ENCODE results near the gene CARD18. TPM values are rescaled to one million over a fixed set of nuclear protein-coding genes. Genes with fewer than 3 reads are reported as not detected.

Gene CARD18
- total RNA-seq, 1 donor from 2014 or later = not detected

GRCh38 chr11:105153392-105153791 lies 13.8 kb upstream of the CARD18 start:
- H3K36me3 Mint-ChIP-seq (ENCODE audit: low read depth) = no peaks in the 10 kb centered on the region
- H3K4me3 Mint-ChIP-seq = no peak overlapping the region
- no peak overlapping the region for H3K27ac Mint-ChIP-seq
- H3K4me1 Mint-ChIP-seq = no peaks in the 10 kb centered on the region
- no peaks in the 10 kb centered on the region for H3K9me3 Mint-ChIP-seq
- no peak for DNase-seq
- intact Hi-C loops (cut with micrococcal nuclease) = no loop called here
- peaks cover 2% of the 10 kb centered on the region for H3K27me3 Mint-ChIP-seq

- Mint-ChIP-seq H3K4me3 (no peak overlapping the region), H3K36me3 (ENCODE audit: low read depth) (no peaks in the 10 kb centered on the region), H3K9me3 (no peaks in the 10 kb centered on the region), H3K4me1 (no peaks in the 10 kb centered on the region), H3K27me3 (peaks cover 6% of the 10 kb centered on the region), H3K27ac (no peak overlapping the region)
- intact Hi-C loops (cut with micrococcal nuclease) = no loop called here
- no peak for DNase-seq
Measured at GRCh38 chr11:105152560-105152959, 13.0 kb upstream of the CARD18 start.

- DNase-seq = no peak
- Mint-ChIP-seq H3K36me3 (ENCODE audit: low read depth) (no peaks in the 10 kb centered on the region), H3K4me3 (no peak overlapping the region), H3K27ac (no peak overlapping the region), H3K9me3 (no peaks in the 10 kb centered on the region), H3K27me3 (peaks cover 6% of the 10 kb centered on the region), H3K4me1 (no peaks in the 10 kb centered on the region)
- intact Hi-C loops (cut with micrococcal nuclease) = no loop called here
Measured at GRCh38 chr11:105152021-105152512, 12.5 kb upstream of the CARD18 start.

GRCh38 chr11:105149477-105149876 lies 9.9 kb upstream of the CARD18 start:
- intact Hi-C loops (cut with micrococcal nuclease) = no loop called here
- no peak for DNase-seq
- no peak overlapping the region for H3K27ac Mint-ChIP-seq
- no peak overlapping the region for H3K4me3 Mint-ChIP-seq
- H3K27me3 Mint-ChIP-seq = peaks cover 10% of the 10 kb centered on the region
- no peaks in the 10 kb centered on the region for H3K36me3 Mint-ChIP-seq (ENCODE audit: low read depth)
- no peaks in the 10 kb centered on the region for H3K4me1 Mint-ChIP-seq
- H3K9me3 Mint-ChIP-seq = no peaks in the 10 kb centered on the region

GRCh38 chr11:105148241-105148640 lies 8.7 kb upstream of the CARD18 start:
- DNase-seq = no peak
- no peaks in the 10 kb centered on the region for H3K36me3 Mint-ChIP-seq (ENCODE audit: low read depth)
- H3K9me3 Mint-ChIP-seq = no peaks in the 10 kb centered on the region
- no peak overlapping the region for H3K27ac Mint-ChIP-seq
- peaks cover 10% of the 10 kb centered on the region for H3K27me3 Mint-ChIP-seq
- H3K4me3 Mint-ChIP-seq = no peak overlapping the region
- H3K4me1 Mint-ChIP-seq = no peaks in the 10 kb centered on the region
- intact Hi-C loops (cut with micrococcal nuclease) = no loop called here

GRCh38 chr11:105144887-105145286 lies 5.3 kb upstream of the CARD18 start:
- H3K4me3 Mint-ChIP-seq = no peak overlapping the region
- intact Hi-C loops (cut with micrococcal nuclease) = no loop called here
- H3K27ac Mint-ChIP-seq = no peak overlapping the region
- H3K27me3 Mint-ChIP-seq = peaks cover 10% of the 10 kb centered on the region
- H3K4me1 Mint-ChIP-seq = no peaks in the 10 kb centered on the region
- DNase-seq = no peak
- H3K9me3 Mint-ChIP-seq = no peaks in the 10 kb centered on the region
- no peaks in the 10 kb centered on the region for H3K36me3 Mint-ChIP-seq (ENCODE audit: low read depth)

- no peaks in the 10 kb centered on the region for H3K36me3 Mint-ChIP-seq (ENCODE audit: low read depth)
- no peak for DNase-seq
- no peak overlapping the region for H3K4me3 Mint-ChIP-seq
- H3K27me3 Mint-ChIP-seq = peaks cover 7% of the 10 kb centered on the region
- H3K27ac Mint-ChIP-seq = no peak overlapping the region
- no peaks in the 10 kb centered on the region for H3K9me3 Mint-ChIP-seq
- intact Hi-C loops (cut with micrococcal nuclease) = no loop called here
- no peaks in the 10 kb centered on the region for H3K4me1 Mint-ChIP-seq
Measured at GRCh38 chr11:105142167-105142566, 2.6 kb upstream of the CARD18 start.

- H3K27me3 Mint-ChIP-seq = peaks cover 3% of the 10 kb centered on the region
- DNase-seq = no peak
- intact Hi-C loops (cut with micrococcal nuclease) = no loop called here
- no peaks in the 10 kb centered on the region for H3K36me3 Mint-ChIP-seq (ENCODE audit: low read depth)
- no peaks in the 10 kb centered on the region for H3K4me1 Mint-ChIP-seq
- no peak overlapping the region for H3K27ac Mint-ChIP-seq
- peaks cover 4% of the 10 kb centered on the region for H3K9me3 Mint-ChIP-seq
- H3K4me3 Mint-ChIP-seq = no peak overlapping the region
Measured at GRCh38 chr11:105137286-105137685, 2.3 kb downstream of the CARD18 start.

- no peak for DNase-seq
- Mint-ChIP-seq H3K27me3 (peaks cover 6% of the 10 kb centered on the region), H3K9me3 (peaks cover 10% of the 10 kb centered on the region), H3K36me3 (ENCODE audit: low read depth) (no peaks in the 10 kb centered on the region), H3K4me3 (no peak overlapping the region), H3K27ac (no peak overlapping the region), H3K4me1 (no peaks in the 10 kb centered on the region)
- intact Hi-C loops (cut with micrococcal nuclease) = no loop called here
Measured at GRCh38 chr11:105135883-105136282, 3.7 kb downstream of the CARD18 start.

- no peak for DNase-seq
- Mint-ChIP-seq H3K4me1 (no peaks in the 10 kb centered on the region), H3K36me3 (ENCODE audit: low read depth) (no peaks in the 10 kb centered on the region), H3K9me3 (peaks cover 10% of the 10 kb centered on the region), H3K27me3 (peaks cover 6% of the 10 kb centered on the region), H3K4me3 (no peak overlapping the region), H3K27ac (no peak overlapping the region)
- intact Hi-C loops (cut with micrococcal nuclease) = no loop called here
Measured at GRCh38 chr11:105132716-105133511, 6.7 kb downstream of the CARD18 start.

- Mint-ChIP-seq H3K27ac (no peak overlapping the region), H3K9me3 (peaks cover 10% of the 10 kb centered on the region), H3K4me3 (no peak overlapping the region), H3K4me1 (no peaks in the 10 kb centered on the region), H3K36me3 (ENCODE audit: low read depth) (no peaks in the 10 kb centered on the region), H3K27me3 (peaks cover 3% of the 10 kb centered on the region)
- no peak for DNase-seq
- intact Hi-C loops (cut with micrococcal nuclease) = no loop called here
Measured at GRCh38 chr11:105130189-105130813, 9.3 kb downstream of the CARD18 start.

GRCh38 chr11:105124756-105125155 lies 14.8 kb downstream of the CARD18 start:
- no peaks in the 10 kb centered on the region for H3K9me3 Mint-ChIP-seq
- H3K27me3 Mint-ChIP-seq = peaks cover 4% of the 10 kb centered on the region
- no peak for DNase-seq
- intact Hi-C loops (cut with micrococcal nuclease) = no loop called here
- H3K36me3 Mint-ChIP-seq (ENCODE audit: low read depth) = no peaks in the 10 kb centered on the region
- H3K27ac Mint-ChIP-seq = no peak overlapping the region
- no peak overlapping the region for H3K4me3 Mint-ChIP-seq
- no peaks in the 10 kb centered on the region for H3K4me1 Mint-ChIP-seq

GRCh38 chr11:105111145-105111944 lies 28.2 kb downstream of the CARD18 start:
- Mint-ChIP-seq H3K36me3 (ENCODE audit: low read depth) (no peaks in the 10 kb centered on the region), H3K9me3 (peaks cover 9% of the 10 kb centered on the region), H3K27ac (no peak overlapping the region), H3K4me3 (no peak overlapping the region), H3K4me1 (peaks cover 14% of the 10 kb centered on the region), H3K27me3 (peaks cover 33% of the 10 kb centered on the region)
- no peak for DNase-seq
- intact Hi-C loops (cut with micrococcal nuclease) = no loop called here

- Mint-ChIP-seq H3K36me3 (ENCODE audit: low read depth) (no peaks in the 10 kb centered on the region), H3K27ac (no peak overlapping the region), H3K27me3 (peaks cover 27% of the 10 kb centered on the region), H3K4me1 (peaks cover 14% of the 10 kb centered on the region), H3K9me3 (peaks cover 9% of the 10 kb centered on the region), H3K4me3 (no peak overlapping the region)
- DNase-seq = no peak
- intact Hi-C loops (cut with micrococcal nuclease) = no loop called here
Measured at GRCh38 chr11:105110688-105111030, 28.9 kb downstream of the CARD18 start.

All from activated CD4-positive, alpha-beta T cell treated with anti-CD3 and anti-CD28 coated beads, Interleukin-2, amount 10 ng/mL, durations not matched to agents 24 days and 14 days (primary cell).